Dedifferentiated amniotic fluid mesenchymal stem cell (primary cell): ENCODE results near the gene MYLK.
"Not testable (repeated sequence)": the region's sequence is repeated elsewhere in the genome, so short reads cannot be mapped to it uniquely, and the experiment has no call there.

ENCODE experiments used
- DNase-seq: peaks from one replicate; pipeline ENCODE4 v3.0.0-alpha.2; 2016; ENCODE audit errors: extremely low spot score

MYLK gene

DNA sequence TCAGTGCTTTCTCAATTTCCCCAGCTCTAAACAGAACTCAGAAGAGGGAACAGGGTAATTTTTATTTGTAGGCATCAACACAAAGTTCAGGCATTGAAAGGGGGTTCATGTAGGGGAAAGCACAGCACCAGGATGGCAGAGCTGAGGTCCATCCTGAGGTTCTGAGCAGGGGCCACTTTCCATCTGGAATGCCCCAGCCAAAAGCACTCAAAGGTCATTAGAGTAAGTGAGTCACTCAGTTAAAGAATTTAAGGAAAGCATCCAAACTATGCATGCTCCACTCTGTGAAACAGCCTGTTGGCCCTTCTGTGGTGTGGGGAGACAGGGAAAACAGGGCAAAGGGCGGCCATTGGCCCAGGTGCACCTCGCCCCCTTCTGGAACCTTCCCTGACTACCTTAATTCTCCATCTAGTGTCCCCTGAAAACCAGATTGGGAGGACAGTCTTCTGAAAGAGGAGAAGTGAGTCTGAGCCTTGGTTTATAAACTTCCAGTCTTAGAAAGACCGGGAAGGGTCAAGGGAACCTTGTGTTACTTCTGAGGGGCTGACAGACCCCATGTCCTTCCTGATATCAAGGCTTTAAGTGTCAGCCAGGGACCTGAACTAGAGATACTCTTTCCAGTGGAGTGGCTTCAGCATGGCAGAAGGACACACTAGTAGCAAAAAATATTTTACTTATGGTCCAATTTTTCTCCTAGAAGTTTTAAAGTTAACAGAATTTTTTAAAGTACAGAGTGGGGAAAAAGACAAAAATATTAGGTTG, 133.3 kb downstream of the MYLK start:
- peak; percentile 83 for DNase-seq

DNA sequence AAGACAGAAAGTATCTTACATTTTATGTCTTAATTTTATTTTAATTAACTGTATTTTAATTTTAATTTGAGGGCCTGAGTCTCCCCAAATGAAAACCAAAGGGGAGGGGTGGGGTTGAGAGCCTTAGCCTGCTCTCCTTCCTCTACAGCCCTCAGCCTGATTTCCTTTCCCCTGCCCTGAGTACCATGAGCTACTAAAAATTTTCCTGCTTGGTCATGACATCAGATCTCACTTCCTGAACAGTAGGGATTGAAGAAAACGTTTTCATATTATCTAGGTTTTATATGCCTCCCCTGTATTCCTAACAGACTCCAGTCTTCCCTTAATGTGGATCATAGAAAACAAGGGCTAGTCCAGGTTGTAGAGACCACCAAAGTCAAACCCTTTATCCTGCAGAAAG, 133.9 kb downstream of the MYLK start:
- no peak for DNase-seq

DNA sequence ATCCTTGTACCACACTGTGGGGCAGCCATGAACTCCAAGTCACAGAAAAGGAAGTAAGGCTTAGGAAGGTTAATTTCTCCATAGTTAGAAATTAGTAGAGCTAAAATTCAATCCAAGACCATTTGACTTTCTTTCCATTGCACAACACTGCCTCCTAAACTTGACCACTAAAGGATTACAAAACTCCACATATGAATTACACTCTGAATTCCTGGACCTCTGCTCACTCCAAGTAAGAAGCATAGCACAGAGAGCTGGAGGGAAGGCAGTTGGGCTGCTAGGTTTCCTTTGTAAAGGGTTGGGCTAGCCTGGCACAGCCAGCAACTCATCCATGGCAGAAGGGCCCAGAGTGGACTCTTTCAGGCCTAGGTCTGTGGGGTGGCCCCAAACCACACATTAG, 134.4 kb downstream of the MYLK start:
- DNase-seq, result peak; percentile 94

DNA sequence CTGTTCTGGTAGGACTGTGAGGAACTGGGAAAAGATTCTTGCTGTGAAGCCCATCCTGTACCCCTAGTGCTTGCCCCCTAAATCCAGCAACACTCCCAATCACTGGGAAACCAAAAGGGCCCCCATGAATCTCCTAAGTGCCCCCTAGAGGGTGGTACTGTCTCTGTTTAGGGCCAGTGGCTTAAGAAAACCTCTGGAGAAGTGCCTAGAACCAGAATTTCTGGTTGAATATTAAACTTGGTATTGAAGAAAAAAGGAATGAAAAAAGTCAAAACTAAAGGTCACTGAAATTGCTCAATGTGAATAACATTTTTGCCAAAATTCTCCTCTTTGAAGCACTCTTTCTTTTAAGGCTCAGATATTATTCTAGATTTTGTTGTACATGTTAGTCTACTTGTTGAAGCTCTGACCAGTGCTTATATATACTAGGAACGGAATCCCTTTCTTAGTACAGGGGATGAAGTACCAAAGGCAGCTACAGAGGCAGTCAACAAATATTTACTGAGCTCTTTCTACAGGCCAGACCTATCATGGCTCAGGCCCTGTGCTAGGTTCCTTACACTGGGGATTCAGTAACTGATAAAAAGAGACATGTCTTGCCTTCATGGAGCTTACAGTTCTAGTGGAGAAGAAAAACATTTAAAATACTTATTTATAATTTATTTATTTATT, 138.8 kb downstream of the MYLK start:
- no peak for DNase-seq

DNA sequence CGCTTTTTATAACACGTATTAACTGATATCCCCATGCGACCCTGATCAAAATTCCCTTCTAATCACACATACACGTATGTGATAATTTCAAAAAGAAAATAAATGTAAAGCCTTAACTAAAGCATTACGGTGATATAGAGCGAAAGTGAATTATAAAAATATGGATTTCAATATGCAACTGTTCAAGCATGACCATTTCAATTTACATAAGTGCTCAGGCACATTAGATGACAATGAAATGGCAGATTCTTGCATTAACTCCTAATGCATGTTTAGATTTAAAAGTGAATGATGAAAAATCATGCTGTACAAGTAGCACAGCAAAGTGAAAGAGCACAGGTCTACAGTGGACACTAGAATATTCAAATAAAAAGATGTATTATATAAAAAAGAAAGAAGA, 140.1 kb downstream of the MYLK start:
- DNase-seq, result no peak

DNA sequence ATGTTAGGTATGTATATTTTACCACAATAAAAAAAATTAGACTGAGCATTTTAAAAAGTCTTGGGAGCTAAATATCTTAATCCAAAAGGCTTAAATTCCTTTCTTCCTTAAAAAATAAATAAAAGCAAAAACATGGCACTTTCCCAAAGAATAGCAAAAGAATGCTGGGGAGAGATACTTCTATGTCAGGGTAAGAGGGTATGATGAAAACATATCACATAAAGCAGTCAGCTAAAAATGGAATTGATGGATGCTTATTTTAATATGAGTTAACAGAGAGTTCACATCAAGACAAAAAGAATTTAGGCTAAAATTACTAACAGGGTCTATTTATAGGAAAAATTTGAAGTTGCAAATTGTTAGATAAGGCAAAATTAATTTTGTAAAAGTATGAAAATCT, 141.0 kb downstream of the MYLK start:
- no peak for DNase-seq

DNA sequence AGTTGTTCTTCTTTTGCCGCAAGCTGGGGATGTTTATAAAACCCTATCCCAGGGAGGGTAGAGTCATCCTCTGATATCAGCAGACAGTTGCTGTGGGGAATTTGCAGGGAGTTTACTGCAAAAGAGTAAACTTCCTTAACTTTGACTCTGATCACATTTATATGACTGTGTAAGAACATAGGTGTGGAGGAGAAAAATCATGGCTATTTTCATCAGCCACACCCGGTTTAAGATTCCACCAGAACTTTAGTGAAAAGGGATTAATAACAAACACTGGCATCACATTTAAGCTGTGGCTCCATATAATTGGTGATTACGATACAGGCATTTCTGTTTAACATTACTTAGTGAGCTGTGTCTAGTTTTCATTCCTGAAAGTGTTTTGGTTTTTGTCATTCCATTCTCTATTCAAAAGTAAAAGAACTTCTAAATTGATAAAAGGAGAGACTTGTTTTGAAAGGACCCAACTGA, 143.1 kb downstream of the MYLK start:
- DNase-seq, result no peak

DNA sequence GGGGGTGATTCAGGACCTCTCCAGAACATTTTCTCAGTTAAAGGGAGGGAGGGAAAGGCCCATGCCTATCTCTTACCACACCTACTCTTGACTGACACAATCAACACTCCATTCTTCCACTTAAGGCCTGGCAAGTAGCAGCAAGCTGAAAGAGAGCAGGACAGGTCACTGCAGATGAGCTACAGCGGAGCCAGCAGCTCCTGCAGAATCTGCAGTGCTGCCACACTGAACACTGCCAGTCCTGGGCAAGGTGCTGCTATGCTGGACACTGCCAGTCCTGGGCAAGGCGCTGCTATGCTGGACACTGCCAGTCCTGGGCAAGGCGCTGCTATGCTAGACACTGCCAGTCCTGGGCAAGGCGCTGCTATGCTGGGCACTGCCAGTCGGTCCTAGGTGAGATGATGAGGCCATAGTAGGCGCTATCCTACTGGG, 143.7 kb downstream of the MYLK start:
- DNase-seq, result no peak

DNA sequence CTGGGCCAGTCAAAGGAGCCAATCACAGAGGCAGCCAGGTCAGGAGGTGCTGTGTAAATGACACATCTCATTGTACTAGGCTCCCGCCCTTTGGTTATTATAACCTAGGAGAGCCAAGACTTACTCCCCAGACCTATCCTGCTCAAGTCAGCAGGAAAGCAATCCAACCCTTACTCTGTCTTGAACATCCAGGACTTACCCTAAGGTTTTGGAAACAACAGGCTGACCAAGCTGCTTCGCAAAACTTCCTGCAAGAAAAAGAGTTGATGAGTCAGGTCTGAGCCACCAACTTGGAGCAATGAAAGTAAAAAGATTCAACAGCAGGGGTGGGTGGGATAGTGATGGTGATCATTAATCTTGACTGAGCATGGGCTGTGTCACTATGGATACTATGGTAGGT, 144.4 kb downstream of the MYLK start:
- peak; percentile 36 for DNase-seq

DNA sequence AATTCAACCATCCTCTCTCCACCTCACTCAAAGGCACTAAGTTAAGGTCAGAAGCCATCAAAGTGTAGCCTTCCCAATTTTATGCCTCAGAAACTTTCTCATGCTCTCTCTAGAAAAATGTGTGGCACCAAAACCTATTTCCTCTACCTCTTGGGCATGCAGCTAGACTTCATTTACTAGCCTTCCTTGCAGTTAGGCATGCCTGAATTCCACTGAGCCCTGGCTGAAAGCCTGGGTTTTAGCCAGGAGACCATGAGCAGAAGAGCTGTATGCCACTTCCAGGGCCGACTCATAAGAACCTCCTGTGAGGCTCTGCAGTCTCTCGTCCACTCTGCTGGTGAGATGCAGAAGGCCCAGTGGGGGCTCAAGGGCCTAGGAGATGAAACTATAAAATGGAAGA, 145.0 kb downstream of the MYLK start:
- no peak for DNase-seq

DNA sequence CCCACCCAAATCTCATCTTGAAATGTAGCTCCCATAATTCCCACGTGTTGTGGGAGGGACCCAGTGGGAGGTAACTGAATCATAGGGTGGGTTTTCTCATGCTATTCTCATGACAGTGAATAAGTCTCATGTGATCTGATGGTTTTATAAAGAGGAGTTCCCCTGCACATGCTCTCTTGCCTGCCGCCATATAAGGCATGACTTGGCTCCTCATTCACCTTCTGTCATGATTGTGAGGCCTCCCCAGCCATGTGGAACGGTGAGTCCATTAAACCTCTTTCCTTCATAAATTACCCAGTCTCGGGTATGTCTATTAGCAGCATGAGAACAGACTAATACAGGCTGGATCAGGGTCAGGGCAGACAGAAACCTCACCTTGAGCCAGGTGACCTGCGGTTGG, 145.6 kb downstream of the MYLK start:
- not testable (repeated sequence) for DNase-seq

DNA sequence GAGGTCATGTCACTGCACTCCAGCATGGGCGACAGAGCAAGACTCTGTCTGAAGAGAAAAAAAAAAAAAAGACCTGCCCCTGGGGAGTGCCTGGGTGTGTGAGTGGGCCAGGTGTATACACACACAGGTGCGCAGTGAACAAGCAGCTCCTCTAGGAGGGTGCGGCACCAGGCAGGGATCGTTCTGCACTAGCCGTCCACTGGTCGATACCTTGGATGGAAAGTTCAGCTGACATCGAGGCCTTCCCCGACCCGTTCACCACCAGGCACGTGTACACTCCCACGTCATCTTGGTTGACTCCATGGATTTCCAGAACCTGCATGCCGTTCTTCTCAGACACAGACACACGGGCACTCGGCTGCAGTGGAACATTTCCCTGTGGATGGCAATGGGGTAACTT, 147.0 kb downstream of the MYLK start:
- no peak for DNase-seq

DNA sequence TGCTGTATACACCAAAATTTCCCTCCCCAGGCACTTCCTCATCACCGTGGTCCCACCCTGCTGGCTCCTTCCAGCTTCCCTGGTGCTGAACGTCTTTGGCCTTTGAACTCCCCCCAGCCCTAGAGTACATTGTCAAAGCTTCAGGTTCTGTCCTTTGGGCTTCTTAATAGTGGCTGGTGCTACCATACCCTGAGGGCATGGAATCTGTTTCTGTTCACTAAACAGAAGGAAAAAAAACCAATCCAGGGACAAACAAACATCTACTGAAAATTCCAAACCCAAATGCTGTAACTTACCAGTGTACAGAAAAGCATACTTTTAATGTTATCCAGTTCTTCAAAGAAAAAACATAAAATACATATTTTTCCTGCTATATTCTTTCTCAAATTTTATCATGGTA, 148.7 kb downstream of the MYLK start:
- DNase-seq, result no peak

DNA sequence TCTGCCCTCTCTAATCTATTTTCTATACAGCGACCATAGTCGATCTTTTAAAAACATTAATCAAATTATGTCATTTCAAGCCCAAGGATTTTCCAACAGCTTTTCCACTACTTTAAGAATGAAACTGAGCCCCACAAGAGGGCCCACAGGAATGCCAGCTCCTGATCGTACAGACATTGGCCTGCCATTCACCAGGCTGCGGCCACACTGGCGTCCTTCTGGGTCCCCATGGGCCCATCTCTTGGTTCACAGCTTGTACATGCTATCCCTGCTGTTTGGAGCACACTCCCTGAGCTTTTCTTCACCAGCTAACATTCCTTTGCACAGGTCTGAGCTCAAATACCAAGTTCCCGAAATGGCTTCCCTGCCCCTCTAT, 149.6 kb downstream of the MYLK start:
- DNase-seq, result no peak

DNA sequence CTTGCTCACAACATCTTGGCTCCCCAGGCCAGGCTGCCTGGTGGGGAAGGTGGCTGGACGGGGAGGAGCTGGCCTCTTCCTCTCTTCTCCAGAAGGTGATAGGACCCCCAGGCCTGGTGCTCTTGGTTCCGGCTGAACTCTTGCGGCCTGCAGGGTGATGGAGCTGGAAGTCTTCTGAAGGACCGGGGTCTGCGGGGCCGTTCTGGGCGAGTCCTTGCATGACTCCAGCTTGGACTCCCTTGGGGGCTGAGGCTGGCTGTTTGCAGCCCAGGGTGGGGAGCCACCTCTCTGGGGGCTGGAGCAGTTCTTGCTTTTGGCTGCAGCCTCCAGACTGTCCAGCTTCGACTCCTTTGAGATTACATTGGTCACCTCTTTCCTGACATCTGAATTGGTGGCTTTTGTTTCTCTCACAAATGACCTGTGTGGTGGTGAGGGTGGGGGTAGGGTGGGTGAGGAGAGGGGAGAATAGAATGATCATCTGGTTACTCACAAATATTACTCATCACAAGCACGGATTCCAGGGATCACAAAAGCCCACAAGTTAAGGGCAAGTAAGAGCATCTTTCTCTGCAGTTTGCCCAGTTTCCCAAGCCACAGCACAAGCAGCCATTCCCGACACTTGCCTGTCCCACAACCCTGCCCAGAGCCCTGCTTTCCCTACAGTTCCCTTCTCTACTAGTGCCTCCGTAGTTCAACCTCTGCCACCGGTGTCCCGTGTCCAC, 150.2 kb downstream of the MYLK start:
- DNase-seq, result peak; percentile 45

DNA sequence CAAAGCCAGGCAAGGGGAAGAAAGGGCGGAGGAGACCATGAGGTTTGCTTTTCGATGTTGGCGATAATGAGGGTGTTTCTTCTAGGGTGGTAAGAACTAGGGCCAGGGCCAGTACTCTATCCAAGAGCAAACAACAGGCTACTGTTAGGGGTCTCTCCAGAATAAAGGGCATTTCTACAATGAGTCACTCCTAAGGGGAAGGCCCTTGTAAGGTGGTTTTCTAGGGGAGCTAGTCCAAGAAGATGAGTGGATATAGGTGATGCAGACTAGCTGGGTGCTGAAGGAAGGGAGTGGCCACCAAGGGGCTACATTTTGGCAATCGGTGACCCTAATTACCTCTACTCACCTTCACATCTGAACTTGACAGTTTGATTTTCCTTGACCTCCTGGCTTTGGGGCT, 150.8 kb downstream of the MYLK start:
- DNase-seq, result no peak

DNA sequence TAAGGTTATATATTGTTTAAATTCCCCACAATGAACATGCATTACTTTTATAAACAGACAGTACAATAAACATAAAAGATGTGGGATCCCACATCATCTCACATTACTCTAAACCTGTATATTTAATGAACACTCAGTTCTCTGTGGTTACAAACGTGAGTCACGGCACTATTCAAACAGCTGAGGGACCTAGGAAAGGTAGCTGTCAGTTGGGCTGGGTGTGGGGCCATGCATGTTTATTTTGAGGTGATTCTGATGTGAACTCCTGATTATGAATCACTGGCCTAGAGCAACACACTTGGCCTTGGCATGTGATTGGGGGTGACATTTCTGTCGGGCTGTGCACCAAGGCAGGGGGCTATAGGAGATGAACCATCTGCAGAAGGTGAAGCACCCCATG, 151.7 kb downstream of the MYLK start:
- no peak for DNase-seq

DNA sequence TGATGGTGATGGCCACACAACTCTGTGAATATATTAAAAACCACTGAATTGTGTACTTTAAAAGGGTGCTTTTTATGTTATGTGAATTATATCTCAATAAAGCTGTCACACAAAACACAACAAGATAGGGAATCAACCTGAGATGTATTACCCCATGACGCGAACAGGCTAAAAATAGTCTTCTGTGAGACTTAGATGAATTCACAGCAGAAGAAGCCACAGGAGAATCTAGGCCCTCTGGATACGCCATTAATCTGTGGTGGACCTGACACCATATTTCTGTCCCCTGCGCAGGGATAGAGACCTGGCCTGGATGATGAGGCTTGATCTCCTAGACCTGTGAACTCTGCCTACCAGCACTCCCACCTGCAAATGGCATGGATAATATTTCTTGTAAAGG, 153.3 kb downstream of the MYLK start:
- no peak for DNase-seq

DNA sequence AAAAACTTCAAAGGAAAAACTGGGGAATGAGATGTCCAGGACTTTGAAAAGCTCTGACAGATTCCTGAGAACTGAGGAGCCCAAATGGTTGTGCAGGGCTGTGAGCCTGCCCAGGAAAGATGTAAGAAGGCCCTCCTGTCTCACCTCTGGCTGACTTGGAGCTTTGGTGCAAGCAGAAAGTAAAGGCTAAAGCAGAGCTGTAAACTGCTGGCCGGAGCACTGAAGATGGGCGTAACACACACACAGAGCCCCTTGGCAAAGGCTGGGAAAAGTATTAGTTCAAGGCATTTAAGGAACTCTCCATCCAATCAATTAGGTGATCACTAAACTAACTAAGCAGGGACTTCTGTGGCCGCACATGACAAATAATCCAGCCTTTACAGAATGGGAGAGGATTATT, 155.1 kb downstream of the MYLK start:
- no peak for DNase-seq

DNA sequence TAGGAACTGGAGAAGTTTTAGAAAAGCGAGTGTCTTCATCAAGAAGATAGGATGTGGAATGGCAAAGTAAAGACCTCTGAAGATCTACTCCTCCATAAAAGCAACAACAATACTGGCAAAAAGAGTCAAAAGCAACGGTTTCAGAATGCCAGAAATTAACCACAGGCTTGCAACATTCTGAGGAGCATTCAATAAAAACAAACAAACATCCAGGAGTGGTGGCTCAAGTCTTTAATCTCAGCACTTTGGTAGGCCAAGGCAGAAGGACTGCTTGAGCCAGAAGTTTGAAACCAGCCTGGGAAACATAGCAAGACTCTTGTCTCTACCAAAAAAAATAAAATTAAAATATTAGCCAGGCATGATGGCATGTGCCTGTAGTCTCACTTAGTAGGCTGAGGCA, 156.1 kb downstream of the MYLK start:
- DNase-seq, result peak; percentile 29

DNA sequence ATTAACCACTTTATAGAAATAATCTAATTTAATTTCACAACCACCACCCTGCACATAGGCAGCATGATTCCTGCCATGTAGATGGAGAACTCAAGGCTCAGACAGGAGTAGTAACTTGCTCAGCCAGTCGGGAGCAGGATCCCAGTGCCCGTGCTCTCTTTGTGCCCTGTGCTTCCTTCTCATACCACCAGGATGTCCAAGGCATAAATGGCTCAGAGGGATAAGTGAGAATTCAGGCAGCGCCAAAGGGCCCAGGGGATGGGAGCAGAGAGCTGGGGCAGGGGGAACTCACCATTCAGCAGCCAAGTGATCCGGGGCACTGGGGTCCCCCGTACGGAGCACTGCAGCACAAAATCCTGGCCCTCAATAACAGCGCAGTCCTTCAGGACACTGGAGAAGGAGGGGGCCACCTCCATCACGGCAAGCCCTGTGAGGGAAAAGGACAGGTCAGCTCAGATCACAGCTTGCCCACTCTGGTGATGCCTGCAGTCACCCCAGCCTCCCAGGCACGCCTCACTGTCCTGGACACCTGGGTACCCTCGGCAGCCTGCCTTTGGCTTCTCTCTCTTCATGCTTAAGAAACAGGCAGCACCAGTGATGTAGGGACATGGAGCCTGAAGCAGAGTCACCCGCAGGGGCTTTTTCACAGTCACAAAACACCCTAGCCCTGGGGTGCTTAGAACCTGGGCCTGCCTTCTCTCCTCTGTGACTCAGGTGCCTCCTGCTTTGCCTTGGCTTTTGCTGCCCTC, 158.3 kb downstream of the MYLK start:
- no peak for DNase-seq

DNA sequence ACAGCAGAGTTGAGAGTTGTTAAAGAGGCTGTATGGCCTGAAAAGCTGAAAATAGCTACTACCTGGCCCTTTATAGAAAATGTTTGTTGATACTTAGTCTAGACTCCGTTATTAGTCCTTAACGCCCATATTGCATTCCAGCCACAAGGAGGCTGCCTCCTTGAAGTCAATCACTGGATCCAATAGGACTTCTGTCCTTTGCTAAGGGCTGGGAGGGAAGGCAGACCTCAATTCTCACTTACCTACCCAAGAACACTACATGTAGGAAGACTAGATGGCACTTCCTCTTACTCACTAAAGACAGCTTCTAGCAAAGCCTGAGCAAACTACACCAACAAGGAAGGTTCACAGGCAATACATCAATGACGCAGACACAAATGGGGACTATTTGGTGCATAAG, 159.8 kb downstream of the MYLK start:
- DNase-seq, result no peak
